Neural progenitor cell (in vitro differentiated cells): ENCODE data around the gene TLE3. TPM values are rescaled to one million over a fixed set of nuclear protein-coding genes. Genes with fewer than 3 reads are reported as not detected.

Source experiments
- DNase-seq: peaks from one replicate; pipeline ENCODE4 v3.0.0-alpha.2; 2016; ENCODE audit warnings: low spot score
- H2AFZ ChIP-seq: fragments of 200-600 bp; sonication (generic); replicated peaks from 2 replicates; pipeline ENCODE4 v1.6.1; 2016; ENCODE audit warnings: antibody characterized with exemption
- H3F3A ChIP-seq: fragments of 200-600 bp; sonication (generic); 2 replicates; pipeline ENCODE4 v1.6.1; 2016; ENCODE audit warnings: antibody characterized with exemption, low read depth
- H3K27ac ChIP-seq: fragments of 200-600 bp; sonication (generic); 2 replicates; pipeline ENCODE4 v1.5.1; 2016; ENCODE audit warnings: mild to moderate bottlenecking
- H3K27me3 ChIP-seq: fragments of 200-600 bp; sonication (generic); 2 replicates; pipeline ENCODE4 v1.6.1; 2016; ENCODE audit warnings: mild to moderate bottlenecking, moderate library complexity
- H3K36me3 ChIP-seq: fragments of 200-600 bp; sonication (generic); 2 replicates; pipeline ENCODE4 v1.5.1; 2016
- H3K4me1 ChIP-seq: fragments of 200-600 bp; sonication (generic); 2 replicates; pipeline ENCODE4 v1.6.1; 2016; ENCODE audit warnings: mixed run types
- H3K4me2 ChIP-seq: fragments of 200-600 bp; sonication (generic); 2 replicates; pipeline ENCODE4 v1.6.1; 2016
- H3K4me3 ChIP-seq: fragments of 200-600 bp; sonication (generic); 2 replicates; pipeline ENCODE4 v1.5.1; 2016
- H3K79me2 ChIP-seq: fragments of 200-600 bp; sonication (generic); 2 replicates; pipeline ENCODE4 v1.6.1; 2016; ENCODE audit warnings: low read depth
- H3K9ac ChIP-seq: fragments of 200-600 bp; sonication (generic); 2 replicates; pipeline ENCODE4 v1.6.1; 2016
- H3K9me3 ChIP-seq: fragments of 200-600 bp; sonication (generic); 2 replicates; pipeline ENCODE4 v1.5.1; 2016; ENCODE audit warnings: low read depth
- H4K20me1 ChIP-seq: fragments of 200-600 bp; sonication (generic); 2 replicates; pipeline ENCODE4 v1.6.1; 2016; ENCODE audit warnings: low read depth
- H3K27ac Mint-ChIP-seq: 3 replicates; pipeline ENCODE4 v1.8.0; 2021; ENCODE audit warnings: mixed read lengths
- H3K27me3 Mint-ChIP-seq: 2 replicates; pipeline ENCODE4 v1.8.0; 2022; ENCODE audit warnings: low read depth, mild to moderate bottlenecking, inconsistent platforms, moderate library complexity, mixed read lengths; ENCODE audit not compliant: insufficient read depth
- H3K36me3 Mint-ChIP-seq: 3 replicates; pipeline ENCODE4 v1.8.0; 2021; ENCODE audit warnings: mixed read lengths
- H3K4me1 Mint-ChIP-seq: 3 replicates; pipeline ENCODE4 v1.8.0; 2021; ENCODE audit warnings: mixed read lengths
- H3K4me3 Mint-ChIP-seq: 3 replicates; pipeline ENCODE4 v1.8.0; 2021; ENCODE audit warnings: mild to moderate bottlenecking, moderate library complexity, mixed read lengths
- H3K9me3 Mint-ChIP-seq: 3 replicates; pipeline ENCODE4 v1.8.0; 2020; ENCODE audit warnings: mixed read lengths
- CTCF ChIP-seq: fragments of 200-600 bp; sonication (generic); IDR thresholded peaks from 2 replicates; pipeline ENCODE4 v1.5.1; 2017; ENCODE audit warnings: antibody characterized with exemption, mild to moderate bottlenecking
- EZH2 ChIP-seq: fragments of 200-600 bp; sonication (generic); IDR thresholded peaks from 2 replicates; pipeline ENCODE4 v1.6.1; 2017; ENCODE audit warnings: antibody characterized with exemption, mild to moderate bottlenecking, moderate library complexity
- EZH2phosphoT487 ChIP-seq: fragments of 200-600 bp; sonication (generic); IDR thresholded peaks from 2 replicates; pipeline ENCODE4 v1.6.1; 2017; ENCODE audit warnings: antibody characterized with exemption
- total RNA-seq: library from RNA; depleted of rRNA; stranded (reverse); fragments of >200 nt; gene quantifications from 2 replicates; pipeline ENCODE4 v1.2.3, GENCODE V29; 2015; ENCODE audit warnings: low replicate concordance

Gene TLE3
- total RNA-seq, 1 donor from 2014 or later: 22.1 TPM

GRCh38 chr15:70126362-70126761 lies 28.6 kb upstream of the TLE3 start:
- H3K36me3 Mint-ChIP-seq: no peaks in the 10 kb centered on the region
- H3K36me3 ChIP-seq: no peaks in the 10 kb centered on the region
- H2AFZ ChIP-seq: no peak overlapping the region
- H3K9me3 ChIP-seq: no peaks in the 10 kb centered on the region
- no peak for DNase-seq
- no peaks in the 10 kb centered on the region for H3K4me1 ChIP-seq
- TF ChIP-seq EZH2 (no peak), CTCF (no peak), EZH2phosphoT487 (no peak)
- H3K27ac Mint-ChIP-seq: no peak overlapping the region
- no peak overlapping the region for H3K4me2 ChIP-seq
- H3K27ac ChIP-seq: no peak overlapping the region
- H4K20me1 ChIP-seq: no peaks in the 10 kb centered on the region
- H3K4me3 ChIP-seq: no peak overlapping the region
- H3K79me2 ChIP-seq: no peaks in the 10 kb centered on the region
- H3K27me3 Mint-ChIP-seq: peaks cover 12% of the 10 kb centered on the region
- no peaks in the 10 kb centered on the region for H3K27me3 ChIP-seq
- H3K9ac ChIP-seq: no peak overlapping the region
- no peak overlapping the region for H3K4me3 Mint-ChIP-seq
- H3K9me3 Mint-ChIP-seq: no peaks in the 10 kb centered on the region
- H3K4me1 Mint-ChIP-seq: peaks cover 16% of the 10 kb centered on the region
- H3F3A ChIP-seq: no peaks in the 10 kb centered on the region

DNA sequence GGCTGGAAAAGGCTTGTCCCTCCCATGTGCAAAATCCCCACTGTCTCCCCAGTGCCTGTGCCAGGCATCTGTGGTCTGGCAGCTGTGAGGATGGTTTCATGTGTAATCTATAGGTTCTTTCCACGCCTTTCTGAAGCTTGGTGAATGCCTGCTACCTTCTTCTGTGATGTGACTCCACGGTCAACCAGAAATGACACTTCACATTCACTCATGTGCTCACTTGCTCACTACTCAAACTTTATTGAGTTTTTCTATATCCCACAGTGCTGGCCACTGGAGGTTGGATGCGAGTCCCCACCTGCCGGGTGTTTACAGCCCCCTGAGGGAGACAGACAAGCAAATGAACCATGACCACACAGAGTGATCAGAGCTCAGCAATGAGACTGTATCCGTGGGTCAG lies 27.9 kb upstream of the TLE3 start:
- no peak overlapping the region for H2AFZ ChIP-seq
- no peak overlapping the region for H3K4me3 ChIP-seq
- H3K27ac ChIP-seq: no peak overlapping the region
- Mint-ChIP-seq H3K4me3 (no peak overlapping the region), H3K27ac (no peak overlapping the region), H3K36me3 (no peaks in the 10 kb centered on the region), H3K9me3 (no peaks in the 10 kb centered on the region), H3K4me1 (peaks cover 20% of the 10 kb centered on the region), H3K27me3 (peaks cover 12% of the 10 kb centered on the region)
- H3K36me3 ChIP-seq: no peaks in the 10 kb centered on the region
- H3K4me2 ChIP-seq: no peak overlapping the region
- H3K4me1 ChIP-seq: no peaks in the 10 kb centered on the region
- no peak overlapping the region for H3K9ac ChIP-seq
- TF ChIP-seq EZH2 (no peak), EZH2phosphoT487 (no peak), CTCF (no peak)
- no peaks in the 10 kb centered on the region for H4K20me1 ChIP-seq
- H3K9me3 ChIP-seq: no peaks in the 10 kb centered on the region
- no peaks in the 10 kb centered on the region for H3K79me2 ChIP-seq
- no peaks in the 10 kb centered on the region for H3F3A ChIP-seq
- no peak for DNase-seq
- no peaks in the 10 kb centered on the region for H3K27me3 ChIP-seq

DNA sequence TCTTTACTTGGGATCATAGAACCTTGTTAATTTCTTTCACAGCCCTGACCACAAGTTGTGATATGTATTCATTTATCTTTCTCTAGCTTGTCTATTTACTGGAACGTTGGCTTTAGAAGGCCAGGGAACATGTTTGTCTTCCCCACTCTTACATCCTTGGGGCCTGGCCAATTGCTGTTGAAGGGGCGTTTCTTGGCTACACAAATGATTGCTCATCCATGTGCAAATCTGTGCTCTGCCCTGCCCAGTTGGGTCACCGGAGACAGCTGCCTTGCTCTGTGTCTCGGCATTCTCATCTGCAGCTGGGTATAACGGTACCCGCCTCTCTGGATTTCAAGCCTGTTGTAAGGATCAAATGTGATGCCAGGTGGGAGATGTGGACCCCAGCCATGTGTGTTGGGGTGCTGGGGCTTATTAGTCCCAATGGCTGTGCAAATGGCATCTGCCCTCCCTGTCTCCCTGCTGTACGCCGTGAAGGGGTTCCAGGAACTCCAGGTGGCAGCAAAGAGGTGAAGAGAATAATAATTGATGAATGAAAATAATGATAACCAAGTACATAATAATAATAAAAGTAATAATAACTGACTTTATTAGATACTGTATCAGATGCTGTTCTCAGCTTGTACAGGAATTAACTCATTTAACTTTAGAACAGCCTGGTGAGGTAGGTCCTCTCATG lies 24.0 kb upstream of the TLE3 start:
- peaks cover 7% of the 10 kb centered on the region for H3K27me3 Mint-ChIP-seq
- H3K9me3 Mint-ChIP-seq: no peaks in the 10 kb centered on the region
- H3K27ac Mint-ChIP-seq: no peak overlapping the region
- Histone ChIP-seq H3K4me3 (no peak overlapping the region), H3K4me2 (no peak overlapping the region), H3K27me3 (no peaks in the 10 kb centered on the region), H3K4me1 (no peaks in the 10 kb centered on the region), H3K9ac (no peak overlapping the region), H2AFZ (no peak overlapping the region), H3K79me2 (no peaks in the 10 kb centered on the region), H3K36me3 (no peaks in the 10 kb centered on the region), H3F3A (no peaks in the 10 kb centered on the region), H3K27ac (no peak overlapping the region), H4K20me1 (no peaks in the 10 kb centered on the region), H3K9me3 (no peaks in the 10 kb centered on the region)
- H3K4me3 Mint-ChIP-seq: peak overlapping the region; percentile 48
- H3K4me1 Mint-ChIP-seq: peaks cover 12% of the 10 kb centered on the region
- DNase-seq: no peak
- H3K36me3 Mint-ChIP-seq: no peaks in the 10 kb centered on the region
- TF ChIP-seq CTCF (no peak), EZH2 (no peak), EZH2phosphoT487 (no peak)
